Stimulated activated naive CD8-positive, alpha-beta T cell treated with anti-CD3 and anti-CD28 coated beads, Interleukin-15, Interleukin-2, amounts not matched to agents 100 ng/mL and 50 ng/mL, for 24 hours (primary cell): ENCODE measurements around the gene ADGRB2.

Source experiments
- H3K27ac Mint-ChIP-seq: one replicate; pipeline ENCODE4 v1.8.0; 2021; ENCODE audit warnings: mild to moderate bottlenecking, mixed read lengths
- H3K27me3 Mint-ChIP-seq: one replicate; pipeline ENCODE4 v1.8.0; 2021; ENCODE audit warnings: mixed read lengths
- H3K36me3 Mint-ChIP-seq: one replicate; pipeline ENCODE4 v1.8.0; 2021; ENCODE audit warnings: low read depth, mixed read lengths
- H3K4me1 Mint-ChIP-seq: one replicate; pipeline ENCODE4 v1.8.0; 2021; ENCODE audit warnings: low read depth, mixed read lengths
- H3K4me3 Mint-ChIP-seq: one replicate; pipeline ENCODE4 v1.8.0; 2021; ENCODE audit warnings: mild to moderate bottlenecking, mixed read lengths
- H3K9me3 Mint-ChIP-seq: one replicate; pipeline ENCODE4 v1.8.0; 2021; ENCODE audit warnings: mixed read lengths

ADGRB2 gene

GRCh38 chr1:31798433-31799195 lies 34.5 kb upstream of the ADGRB2 start:
- Mint-ChIP-seq H3K27me3 (no peaks in the 10 kb centered on the region), H3K4me1 (peaks cover 12% of the 10 kb centered on the region), H3K4me3 (no peak overlapping the region), H3K36me3 (no peaks in the 10 kb centered on the region), H3K27ac (no peak overlapping the region), H3K9me3 (no peaks in the 10 kb centered on the region)

DNA sequence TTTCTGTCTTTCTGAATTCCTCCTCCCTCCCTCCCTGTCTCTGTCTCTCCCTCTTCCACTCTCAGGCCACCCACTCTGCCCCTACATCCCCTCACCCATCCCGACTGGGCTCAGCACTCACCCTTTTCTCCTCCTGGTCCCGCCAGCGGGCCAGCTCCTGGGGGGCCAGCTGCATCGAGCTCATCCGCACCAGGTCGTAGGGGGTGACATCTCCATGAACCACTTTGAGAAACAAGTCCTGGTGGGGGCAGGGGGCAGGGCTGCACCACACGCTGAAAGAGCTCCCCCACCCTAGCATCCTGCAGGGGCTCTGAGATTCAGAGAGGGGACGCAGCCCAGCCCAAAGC lies 33.9 kb upstream of the ADGRB2 start:
- H3K4me1 Mint-ChIP-seq = peaks cover 12% of the 10 kb centered on the region
- H3K9me3 Mint-ChIP-seq = no peaks in the 10 kb centered on the region
- no peaks in the 10 kb centered on the region for H3K27me3 Mint-ChIP-seq
- H3K36me3 Mint-ChIP-seq = no peaks in the 10 kb centered on the region
- no peak overlapping the region for H3K27ac Mint-ChIP-seq
- no peak overlapping the region for H3K4me3 Mint-ChIP-seq

GRCh38 chr1:31797216-31797615 lies 33.1 kb upstream of the ADGRB2 start:
- Mint-ChIP-seq H3K36me3 (no peaks in the 10 kb centered on the region), H3K9me3 (no peaks in the 10 kb centered on the region), H3K27ac (no peak overlapping the region), H3K4me1 (peaks cover 5% of the 10 kb centered on the region), H3K4me3 (no peak overlapping the region), H3K27me3 (no peaks in the 10 kb centered on the region)

DNA sequence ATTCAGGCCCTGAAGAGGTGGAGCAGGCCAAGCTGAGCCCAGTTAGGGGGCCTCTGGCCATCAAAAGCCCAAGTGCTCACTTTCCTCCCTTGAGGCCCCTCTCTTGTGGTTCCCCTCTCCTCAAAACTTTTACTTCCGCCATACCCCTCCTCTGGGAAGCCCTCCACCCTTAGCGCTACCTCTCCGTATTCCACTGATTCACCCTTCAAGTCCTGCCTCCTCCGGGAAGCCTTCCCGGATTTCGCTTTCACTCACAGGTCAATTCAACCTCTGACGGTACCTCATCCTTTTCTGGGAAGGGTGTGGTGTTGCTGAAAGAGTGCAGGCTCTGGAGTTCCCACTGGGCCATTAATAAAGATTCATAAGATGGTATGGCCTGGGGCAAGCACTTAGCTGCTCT lies 32.6 kb upstream of the ADGRB2 start:
- H3K4me3 Mint-ChIP-seq = no peak overlapping the region
- H3K27me3 Mint-ChIP-seq = no peaks in the 10 kb centered on the region
- H3K9me3 Mint-ChIP-seq = no peaks in the 10 kb centered on the region
- H3K4me1 Mint-ChIP-seq = peaks cover 4% of the 10 kb centered on the region
- no peaks in the 10 kb centered on the region for H3K36me3 Mint-ChIP-seq
- H3K27ac Mint-ChIP-seq = peak overlapping the region; percentile 19

- H3K9me3 Mint-ChIP-seq = no peaks in the 10 kb centered on the region
- no peaks in the 10 kb centered on the region for H3K27me3 Mint-ChIP-seq
- H3K4me1 Mint-ChIP-seq = peaks cover 4% of the 10 kb centered on the region
- no peak overlapping the region for H3K27ac Mint-ChIP-seq
- H3K4me3 Mint-ChIP-seq = no peak overlapping the region
- no peaks in the 10 kb centered on the region for H3K36me3 Mint-ChIP-seq
These were observed 31.9 kb upstream of the ADGRB2 start for GRCh38 chr1:31795801-31796621.

GRCh38 chr1:31795096-31795675 lies 31.0 kb upstream of the ADGRB2 start:
- Mint-ChIP-seq H3K9me3 (no peaks in the 10 kb centered on the region), H3K4me1 (peaks cover 4% of the 10 kb centered on the region), H3K27ac (no peak overlapping the region), H3K27me3 (no peaks in the 10 kb centered on the region), H3K36me3 (no peaks in the 10 kb centered on the region), H3K4me3 (no peak overlapping the region)

DNA sequence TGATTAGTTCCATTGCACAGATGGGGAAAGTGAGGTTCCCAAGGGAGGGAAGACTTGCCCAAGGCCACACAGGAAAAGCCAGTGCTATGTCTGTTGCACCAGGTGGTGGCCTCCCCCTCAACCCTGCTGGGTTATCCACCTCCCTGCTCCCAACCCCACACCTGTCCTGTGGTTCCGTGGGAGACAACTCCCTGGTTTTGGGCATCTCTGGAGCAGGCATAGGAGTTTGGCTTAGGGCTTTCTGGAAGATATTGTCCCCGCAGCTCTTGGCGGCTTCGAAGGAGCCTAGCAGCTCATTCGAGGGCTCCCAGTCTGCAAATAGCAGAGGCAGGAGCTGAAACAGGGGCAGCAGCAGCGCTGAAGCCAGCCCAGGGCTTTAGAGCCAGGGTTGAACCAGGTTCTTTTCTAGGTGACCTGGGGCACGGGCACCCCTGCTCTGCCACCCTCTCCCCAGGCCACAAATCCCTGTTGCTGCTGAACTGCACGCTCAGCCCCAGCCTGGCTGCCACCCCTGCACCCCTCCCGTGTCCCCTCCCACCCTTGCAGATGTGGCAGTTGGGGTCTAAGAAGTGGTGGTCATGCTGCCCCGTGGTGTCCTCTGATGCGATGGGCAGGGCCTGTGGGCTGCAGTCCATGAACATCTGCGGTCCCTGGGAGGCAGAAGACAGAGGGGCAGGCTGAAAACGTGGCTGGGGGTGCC lies 29.6 kb upstream of the ADGRB2 start:
- no peak overlapping the region for H3K27ac Mint-ChIP-seq
- H3K9me3 Mint-ChIP-seq = no peaks in the 10 kb centered on the region
- H3K4me3 Mint-ChIP-seq = no peak overlapping the region
- H3K27me3 Mint-ChIP-seq = no peaks in the 10 kb centered on the region
- peaks cover 6% of the 10 kb centered on the region for H3K4me1 Mint-ChIP-seq
- no peaks in the 10 kb centered on the region for H3K36me3 Mint-ChIP-seq

DNA sequence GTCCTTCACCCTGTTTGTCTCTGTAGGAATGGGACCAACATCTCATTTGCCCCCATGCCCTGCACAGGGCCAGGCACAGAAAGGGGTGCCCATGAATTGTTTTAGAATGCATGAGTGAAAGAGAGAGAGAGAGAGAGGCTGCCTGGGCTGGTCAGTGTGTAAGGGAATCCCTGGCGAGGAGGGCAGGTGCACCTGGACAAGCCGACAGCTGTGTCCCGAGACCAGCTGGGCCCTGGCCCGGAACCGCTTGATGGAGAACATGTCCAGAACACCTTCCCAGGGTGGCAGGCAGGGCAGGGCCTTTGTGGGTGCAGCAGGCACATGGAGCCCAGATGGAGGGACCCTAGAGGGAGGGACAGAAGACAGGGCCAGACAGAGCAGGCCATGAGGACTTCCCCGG lies 28.9 kb upstream of the ADGRB2 start:
- Mint-ChIP-seq H3K27ac (no peak overlapping the region), H3K4me1 (peaks cover 5% of the 10 kb centered on the region), H3K36me3 (no peaks in the 10 kb centered on the region), H3K4me3 (no peak overlapping the region), H3K27me3 (no peaks in the 10 kb centered on the region), H3K9me3 (no peaks in the 10 kb centered on the region)

DNA sequence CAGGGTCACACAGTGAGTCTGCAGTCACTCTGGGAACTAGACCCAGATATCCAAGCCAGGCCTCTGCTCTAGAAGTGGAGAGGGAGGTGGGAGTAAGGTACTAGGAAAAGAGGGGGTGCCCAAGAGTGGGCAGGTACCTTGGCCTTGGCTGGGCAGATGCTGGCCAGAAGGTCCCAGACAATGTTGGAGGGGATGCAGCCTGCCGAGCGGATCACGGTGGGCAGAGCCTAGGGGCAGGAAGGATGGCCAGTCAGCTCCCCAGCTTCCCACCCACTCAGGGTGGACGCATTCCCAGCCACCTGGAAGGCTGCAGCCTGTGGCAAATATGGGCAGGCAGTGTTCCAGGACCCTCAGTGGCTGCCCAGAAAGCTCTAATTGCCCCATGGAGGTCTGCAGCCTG lies 28.4 kb upstream of the ADGRB2 start:
- Mint-ChIP-seq H3K27me3 (no peaks in the 10 kb centered on the region), H3K9me3 (no peaks in the 10 kb centered on the region), H3K36me3 (no peaks in the 10 kb centered on the region), H3K4me3 (no peak overlapping the region), H3K27ac (no peak overlapping the region), H3K4me1 (peaks cover 10% of the 10 kb centered on the region)

DNA sequence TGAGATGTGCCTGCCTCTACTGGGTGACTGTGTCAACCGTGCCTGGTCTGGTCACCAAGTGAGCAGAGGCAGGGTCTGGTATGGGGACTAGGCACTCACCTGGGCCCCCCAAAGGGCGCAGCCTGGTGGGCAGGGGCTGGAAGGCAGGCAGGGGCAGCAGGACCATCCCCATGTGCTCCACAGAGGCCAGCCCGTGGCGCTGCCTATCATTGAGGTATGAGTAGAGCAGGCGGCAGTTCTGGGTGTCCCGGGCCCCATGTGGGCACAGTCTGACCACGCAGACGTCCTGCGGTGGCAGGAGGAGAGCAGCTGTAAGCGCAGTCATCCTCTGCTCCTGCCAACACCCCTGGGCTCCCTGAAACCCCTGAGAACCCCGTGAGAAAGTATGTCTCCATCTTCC lies 28.0 kb upstream of the ADGRB2 start:
- no peak overlapping the region for H3K4me3 Mint-ChIP-seq
- no peak overlapping the region for H3K27ac Mint-ChIP-seq
- H3K4me1 Mint-ChIP-seq = peaks cover 12% of the 10 kb centered on the region
- no peaks in the 10 kb centered on the region for H3K27me3 Mint-ChIP-seq
- H3K9me3 Mint-ChIP-seq = no peaks in the 10 kb centered on the region
- no peaks in the 10 kb centered on the region for H3K36me3 Mint-ChIP-seq

DNA sequence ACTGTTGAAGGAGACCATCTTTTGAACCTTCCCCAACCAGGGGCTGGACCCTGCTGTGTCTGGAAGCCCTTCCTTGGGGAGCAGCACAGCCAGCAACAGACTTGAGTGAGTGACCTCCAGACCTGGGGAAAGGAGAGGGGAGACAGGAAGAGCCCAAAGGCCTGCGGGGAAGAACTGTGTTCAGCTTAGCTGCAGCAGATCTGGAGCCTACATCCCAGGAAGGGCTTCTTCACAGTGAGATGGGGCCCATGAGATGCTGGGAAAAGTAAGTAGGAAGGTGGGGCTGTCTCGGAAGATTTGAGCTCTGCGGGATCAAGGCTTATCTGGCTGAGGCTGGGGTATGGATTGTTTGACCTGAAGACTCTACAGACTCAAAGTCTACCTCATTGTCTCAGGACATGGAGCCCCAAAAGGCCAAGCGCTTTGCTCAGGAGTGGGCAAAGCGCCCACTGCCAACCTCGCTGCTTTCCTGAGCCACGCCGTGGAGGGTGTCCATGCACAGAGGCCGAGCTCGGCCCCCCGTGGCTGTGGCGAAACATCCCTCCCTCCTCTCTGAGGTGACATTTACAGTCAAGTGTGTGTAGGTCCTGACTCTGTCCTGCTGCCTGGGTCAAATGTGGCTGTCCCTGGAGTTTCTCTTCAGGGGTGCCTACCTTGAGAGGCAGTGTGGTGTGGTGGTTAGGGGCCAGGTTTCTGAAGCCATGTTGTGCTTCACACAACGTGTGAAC lies 27.2 kb upstream of the ADGRB2 start:
- Mint-ChIP-seq H3K27me3 (no peaks in the 10 kb centered on the region), H3K27ac (no peak overlapping the region), H3K4me3 (no peak overlapping the region), H3K36me3 (no peaks in the 10 kb centered on the region), H3K4me1 (peaks cover 12% of the 10 kb centered on the region), H3K9me3 (no peaks in the 10 kb centered on the region)

- Mint-ChIP-seq H3K9me3 (no peaks in the 10 kb centered on the region), H3K4me1 (peaks cover 12% of the 10 kb centered on the region), H3K27ac (no peak overlapping the region), H3K4me3 (no peak overlapping the region), H3K36me3 (no peaks in the 10 kb centered on the region), H3K27me3 (no peaks in the 10 kb centered on the region)
These were observed 26.5 kb upstream of the ADGRB2 start for GRCh38 chr1:31790641-31791091.

GRCh38 chr1:31790140-31790539 lies 26.0 kb upstream of the ADGRB2 start:
- no peaks in the 10 kb centered on the region for H3K27me3 Mint-ChIP-seq
- H3K9me3 Mint-ChIP-seq = no peaks in the 10 kb centered on the region
- H3K36me3 Mint-ChIP-seq = no peaks in the 10 kb centered on the region
- H3K27ac Mint-ChIP-seq = no peak overlapping the region
- H3K4me1 Mint-ChIP-seq = peaks cover 16% of the 10 kb centered on the region
- no peak overlapping the region for H3K4me3 Mint-ChIP-seq

DNA sequence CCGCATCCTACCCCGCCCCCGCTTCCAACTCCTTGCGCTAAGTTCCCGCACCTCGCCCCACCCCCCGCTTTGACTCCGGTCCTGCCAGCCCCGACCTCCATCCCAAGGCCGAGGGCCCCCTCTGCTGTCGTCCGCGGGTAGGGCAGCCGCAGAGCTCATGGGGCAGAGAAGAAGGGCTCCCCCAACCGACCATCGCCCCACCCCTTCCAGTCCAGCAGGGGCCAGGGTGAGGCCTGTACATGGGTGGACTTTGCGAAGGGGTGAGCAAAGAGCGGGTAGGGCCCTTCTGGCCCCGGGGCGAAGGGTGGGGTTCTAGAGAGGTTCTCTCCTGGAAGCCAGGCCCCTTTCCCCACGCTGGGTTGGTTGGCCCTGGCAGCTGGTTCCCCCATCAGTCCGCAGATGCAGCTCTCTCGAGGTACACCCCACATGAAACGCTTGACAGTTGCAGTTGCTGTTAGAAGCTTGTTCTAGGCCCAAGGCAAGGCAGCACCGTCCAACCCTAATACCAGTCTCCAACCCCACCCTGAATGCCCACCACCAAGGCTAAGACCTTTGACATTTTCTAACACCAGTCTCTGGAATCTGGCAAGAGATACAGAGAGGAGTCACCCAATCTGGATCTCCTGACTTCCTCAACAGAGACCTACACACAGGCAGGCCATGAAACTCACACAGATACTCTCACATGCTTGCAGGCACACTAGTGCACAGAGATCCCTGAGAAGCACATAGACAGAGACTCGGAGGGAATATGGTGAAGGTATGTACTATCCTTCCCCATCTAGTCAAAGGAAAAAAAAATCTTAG lies 25.3 kb upstream of the ADGRB2 start:
- no peak overlapping the region for H3K27ac Mint-ChIP-seq
- no peaks in the 10 kb centered on the region for H3K27me3 Mint-ChIP-seq
- no peaks in the 10 kb centered on the region for H3K9me3 Mint-ChIP-seq
- H3K4me1 Mint-ChIP-seq = peaks cover 23% of the 10 kb centered on the region
- H3K36me3 Mint-ChIP-seq = no peaks in the 10 kb centered on the region
- H3K4me3 Mint-ChIP-seq = peak overlapping the region; percentile 83
